Neuronal stem cell (in vitro differentiated cells): Measurements from ENCODE around the gene C1orf216. TPM values are rescaled to one million over a fixed set of nuclear protein-coding genes. Genes with fewer than 3 reads are reported as not detected.

Experiments used
- DNase-seq: peaks from one replicate; pipeline ENCODE4 v3.0.0-alpha.2; 2013; ENCODE audit warnings: low spot score
- H2AFZ ChIP-seq: one replicate; pipeline ENCODE4 v1.6.1; 2013; ENCODE audit warnings: mild to moderate bottlenecking, low read length, inconsistent platforms
- H2AK5ac ChIP-seq: 2 replicates; pipeline ENCODE4 v1.6.1; 2013; ENCODE audit warnings: low read depth, mild to moderate bottlenecking, inconsistent platforms, low read length, moderate library complexity, mixed read lengths
- H2BK120ac ChIP-seq: 2 replicates; pipeline ENCODE4 v1.6.1; 2013; ENCODE audit warnings: low read depth, mild to moderate bottlenecking, inconsistent platforms, low read length, moderate library complexity, mixed read lengths
- H2BK12ac ChIP-seq: one replicate; pipeline ENCODE4 v1.6.1; 2013; ENCODE audit warnings: low read length, inconsistent platforms
- H2BK15ac ChIP-seq: 2 replicates; pipeline ENCODE4 v1.6.1; 2013; ENCODE audit warnings: mild to moderate bottlenecking, low read length, inconsistent platforms, mixed read lengths
- H2BK5ac ChIP-seq: one replicate; pipeline ENCODE4 v1.6.1; 2013; ENCODE audit warnings: inconsistent platforms, mild to moderate bottlenecking, low read length, moderate library complexity
- H3K14ac ChIP-seq: one replicate; pipeline ENCODE4 v1.6.1; 2013; ENCODE audit warnings: low read length, inconsistent platforms
- H3K18ac ChIP-seq: 2 replicates; pipeline ENCODE4 v1.6.1; 2013; ENCODE audit warnings: low read length, inconsistent platforms
- H3K23ac ChIP-seq: 2 replicates; pipeline ENCODE4 v1.6.1; 2013; ENCODE audit warnings: low read depth, mild to moderate bottlenecking, mixed read lengths, low read length, inconsistent platforms; ENCODE audit not compliant: poor library complexity
- H3K27ac ChIP-seq: replicated peaks from 3 replicates; pipeline ENCODE4 v1.5.1; 2013; ENCODE audit warnings: low read length, inconsistent platforms
- H3K27me3 ChIP-seq, 3 experiments: 2 replicates each; pipeline ENCODE4 v1.6.1; 2013; ENCODE audit warnings: low read length in 3 of 3, mild to moderate bottlenecking in 2 of 3, inconsistent platforms in 1 of 3, low read depth in 1 of 3, mixed read lengths in 1 of 3, moderate library complexity in 1 of 3; ENCODE audit not compliant: control insufficient read depth in 3 of 3, insufficient read depth in 3 of 3
- H3K36me3 ChIP-seq, 2 donors: replicated peaks in 1 of 2; 2 replicates each; pipeline ENCODE4 v1.6.1; 2013; ENCODE audit warnings: low read length in 2 of 2; ENCODE audit not compliant: control insufficient read depth in 2 of 2, insufficient read depth in 2 of 2
- H3K4ac ChIP-seq: 2 replicates; pipeline ENCODE4 v1.6.1; 2013; ENCODE audit warnings: inconsistent platforms, mild to moderate bottlenecking, low read length, moderate library complexity
- H3K4me1 ChIP-seq, 2 donors: 1 replicate in 1 of 2; 2 replicates in 1 of 2; pipeline ENCODE4 v1.6.1; 2013; ENCODE audit warnings: low read length in 2 of 2, low read depth in 1 of 2; ENCODE audit not compliant: control insufficient read depth in 2 of 2, insufficient read depth in 1 of 2
- H3K4me2 ChIP-seq: one replicate; pipeline ENCODE4 v1.6.1; 2013; ENCODE audit warnings: mild to moderate bottlenecking, low read length, inconsistent platforms; ENCODE audit not compliant: insufficient read depth, poor library complexity, severe bottlenecking
- H3K4me3 ChIP-seq, 2 donors: 2 replicates each; pipeline ENCODE4 v1.5.1; 2013; ENCODE audit warnings: low read length in 2 of 2, mild to moderate bottlenecking in 2 of 2, inconsistent platforms in 1 of 2, moderate library complexity in 1 of 2
- H3K79me1 ChIP-seq: one replicate; pipeline ENCODE4 v1.6.1; 2013; ENCODE audit warnings: low read depth, mild to moderate bottlenecking, inconsistent platforms, low read length, moderate library complexity
- H3K9ac ChIP-seq: one replicate; pipeline ENCODE4 v1.6.1; 2013; ENCODE audit warnings: mild to moderate bottlenecking, low read depth, low read length, inconsistent platforms; ENCODE audit not compliant: poor library complexity
- H3K9me3 ChIP-seq, 2 donors: replicated peaks in 1 of 2; 2 replicates each; pipeline versions ENCODE3 to v1.6.1; 2013; ENCODE audit warnings: low read length in 2 of 2, mild to moderate bottlenecking in 2 of 2, inconsistent platforms in 1 of 2, low read depth in 1 of 2, mixed read lengths in 1 of 2, moderate library complexity in 1 of 2; ENCODE audit not compliant: control insufficient read depth in 2 of 2, insufficient read depth in 1 of 2
- H4K8ac ChIP-seq: one replicate; pipeline ENCODE4 v1.6.1; 2013; ENCODE audit warnings: low read depth, mild to moderate bottlenecking, inconsistent platforms, low read length, moderate library complexity
- H4K91ac ChIP-seq: one replicate; pipeline ENCODE4 v1.6.1; 2013; ENCODE audit warnings: low read length, low read depth, mild to moderate bottlenecking, inconsistent platforms; ENCODE audit not compliant: poor library complexity
- WGBS, 2 donors: extraction: QIAGEN DNeasy Blood & Tissue Kit; methylation state at CpG; one replicate each; pipeline ENCODE4 v1.1.7; 2013; ENCODE audit warnings: missing lambda C conversion rate in 2 of 2, mixed read lengths in 1 of 2; ENCODE audit not compliant: insufficient read length in 2 of 2, insufficient replicate concordance in 1 of 2; ENCODE audit errors: extremely low coverage in 2 of 2; 5-methylcytosine and 5-hydroxymethylcytosine counted together
- polyA plus RNA-seq, 2 experiments: library from polyadenylated mRNA; stranded (reverse); fragments of 200-250 nt; gene quantifications; one replicate each; pipeline ENCODE4 v1.2.3, GENCODE V29; 2013

Gene C1orf216, protein sequence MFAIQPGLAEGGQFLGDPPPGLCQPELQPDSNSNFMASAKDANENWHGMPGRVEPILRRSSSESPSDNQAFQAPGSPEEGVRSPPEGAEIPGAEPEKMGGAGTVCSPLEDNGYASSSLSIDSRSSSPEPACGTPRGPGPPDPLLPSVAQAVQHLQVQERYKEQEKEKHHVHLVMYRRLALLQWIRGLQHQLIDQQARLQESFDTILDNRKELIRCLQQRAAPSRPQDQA
- 3.2 TPM for polyA plus RNA-seq (2013, experiment 1 of 2)
- polyA plus RNA-seq (2013, experiment 2 of 2), result 3.1 TPM

DNA sequence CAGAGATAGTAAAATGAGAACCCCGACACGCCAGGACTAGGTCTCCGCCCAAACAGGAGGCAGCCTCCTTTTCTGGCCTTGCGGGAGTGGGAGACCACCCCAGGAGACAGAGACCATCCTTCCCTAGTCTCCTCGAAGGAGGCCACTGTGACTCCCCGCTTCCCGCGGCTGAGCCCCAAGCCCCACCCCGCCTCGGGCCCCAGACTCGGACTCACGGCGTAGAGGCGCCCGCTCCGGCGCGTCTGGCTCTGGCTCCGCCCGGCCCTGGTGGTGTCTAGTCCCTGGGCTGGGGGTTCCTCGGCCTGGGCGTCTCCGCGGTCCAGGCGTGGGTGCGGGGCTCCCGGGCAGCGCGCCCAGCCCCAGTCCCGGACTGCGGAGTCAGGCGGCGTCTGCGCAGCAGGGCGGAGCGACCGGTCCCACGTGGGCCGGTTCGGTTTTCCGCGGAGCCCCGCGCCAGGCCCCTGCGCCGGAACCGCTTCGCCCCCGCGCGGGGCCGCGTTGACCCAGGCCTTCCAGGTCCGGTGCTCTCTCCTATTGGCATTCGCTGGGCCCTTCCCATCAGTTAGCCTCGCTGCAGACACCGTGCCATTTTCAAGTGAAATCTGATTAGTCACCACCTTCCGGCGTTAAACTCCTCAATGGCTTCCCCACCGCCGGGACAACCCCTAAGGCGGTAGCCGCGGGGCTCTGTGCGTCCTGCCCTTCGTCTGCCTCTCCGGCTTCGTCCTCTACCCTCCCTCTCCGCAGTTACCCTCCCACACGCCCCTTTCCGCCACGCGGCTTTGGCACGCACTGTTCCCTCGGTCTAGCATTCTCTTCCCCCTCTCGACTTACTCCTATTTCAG is at the start of gene C1orf216:
Gene C1orf216 (minus strand): TSS at position 393 of the 845 bp plus-strand sequence. CDS start 2,563 bp downstream, outside the sequence.
- no peak for DNase-seq
- Histone ChIP-seq H3K4ac (no peak within 1 kb of the TSS), H2BK120ac (no peak within 1 kb of the TSS), H3K14ac (peak within 1 kb of the TSS; percentile 10), H3K36me3 (peaks cover 10 to 21% of the 10 kb centered on the region in 2 donors), H3K23ac (peak within 1 kb of the TSS; percentile 87), H3K27me3 (no peaks in the 10 kb centered on the region), H2BK5ac (peak within 1 kb of the TSS; percentile 8), H3K9me3 (no peaks in the 10 kb centered on the region), H2BK15ac (peak within 1 kb of the TSS; percentile 55), H3K4me2 (peak within 1 kb of the TSS; percentile 87), H4K91ac (no peak within 1 kb of the TSS), H3K27ac (no peak within 1 kb of the TSS), H3K18ac (peak within 1 kb of the TSS; percentile 91), H3K4me1 (peaks cover 0 to 10% of the 10 kb centered on the region in 2 donors), H3K79me1 (no peaks in the 10 kb centered on the region), H3K9ac (peak within 1 kb of the TSS; percentile 68), H2AK5ac (no peak within 1 kb of the TSS), H3K4me3 (peak within 1 kb of the TSS in 1 of 2 donors; percentile 80), H2BK12ac (no peak within 1 kb of the TSS), H4K8ac (no peak within 1 kb of the TSS), H2AFZ (no peak within 1 kb of the TSS)
- no CpG with 5 or more reads among the region's 76 CpGs for WGBS, 2 donors

DNA sequence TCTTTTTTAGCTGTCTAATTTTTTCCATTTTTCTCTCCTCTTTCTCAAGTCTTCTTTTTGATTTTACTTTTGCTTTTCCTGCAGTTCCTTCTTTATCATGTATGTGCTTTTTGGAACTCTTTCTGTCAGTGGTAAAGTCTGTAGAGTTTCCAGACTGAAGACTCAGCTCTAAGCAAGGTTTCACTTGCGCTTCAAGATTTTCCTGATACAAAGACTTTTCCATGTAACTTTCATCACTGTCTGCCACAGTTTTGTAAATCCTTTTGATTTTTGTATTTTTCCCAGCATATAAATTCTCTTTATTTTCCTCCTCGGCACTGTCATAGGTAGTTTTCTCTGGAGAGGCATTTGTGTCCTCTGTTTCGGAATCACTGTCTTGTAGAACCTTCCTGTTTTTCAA is 45.6 kb upstream of the C1orf216 start:
- no peak overlapping the region for H3K4me3 ChIP-seq
- H3K79me1 ChIP-seq, result peaks cover 5% of the 10 kb centered on the region
- no peak overlapping the region for H3K23ac ChIP-seq
- no peak overlapping the region for H2BK120ac ChIP-seq
- H3K18ac ChIP-seq, result no peak overlapping the region
- no peak overlapping the region for H2BK15ac ChIP-seq
- H3K9me3 ChIP-seq, result no peaks in the 10 kb centered on the region
- WGBS, 2 donors, result no CpG with 5 or more reads among the region's 3 CpGs
- no peak overlapping the region for H2AFZ ChIP-seq
- peaks cover 10 to 79% of the 10 kb centered on the region in 2 donors for H3K36me3 ChIP-seq
- H3K14ac ChIP-seq, result no peak overlapping the region
- H3K27me3 ChIP-seq, result no peaks in the 10 kb centered on the region
- no peak overlapping the region for H4K8ac ChIP-seq
- no peak overlapping the region for H2BK5ac ChIP-seq
- no peak overlapping the region for H2BK12ac ChIP-seq
- H3K4ac ChIP-seq, result no peak overlapping the region
- H3K4me2 ChIP-seq, result no peak overlapping the region
- no peak overlapping the region for H3K27ac ChIP-seq
- peaks cover 2 to 3% of the 10 kb centered on the region in 2 donors for H3K4me1 ChIP-seq
- no peak overlapping the region for H4K91ac ChIP-seq
- DNase-seq, result no peak
- no peak overlapping the region for H3K9ac ChIP-seq
- H2AK5ac ChIP-seq, result no peak overlapping the region

DNA sequence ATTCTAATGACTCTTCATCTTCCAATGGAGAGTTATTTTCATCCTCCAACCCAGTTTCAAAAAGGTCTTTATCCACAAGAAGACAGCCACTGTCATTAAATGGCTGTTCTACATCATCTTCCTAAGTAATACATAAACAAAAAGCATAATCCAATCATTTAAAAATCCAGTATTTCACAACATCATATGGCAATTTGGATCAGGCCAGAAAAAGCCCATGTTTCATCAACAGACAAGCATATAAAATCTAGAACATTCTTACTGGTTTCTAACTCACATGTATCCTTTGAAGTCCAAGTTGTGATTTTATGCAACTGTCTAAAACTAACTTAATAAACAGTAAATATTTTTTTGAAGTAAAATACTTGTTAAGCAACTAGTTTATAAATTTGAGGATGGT is 44.5 kb upstream of the C1orf216 start:
- H3K4me2 ChIP-seq, result no peak overlapping the region
- H3K4me1 ChIP-seq, result no peaks in the 10 kb centered on the region
- H3K79me1 ChIP-seq, result peaks cover 2% of the 10 kb centered on the region
- H3K27ac ChIP-seq, result no peak overlapping the region
- no peak overlapping the region for H2BK12ac ChIP-seq
- no peak overlapping the region for H3K23ac ChIP-seq
- H3K9me3 ChIP-seq, result no peaks in the 10 kb centered on the region
- no peak for DNase-seq
- H2BK5ac ChIP-seq, result no peak overlapping the region
- H3K27me3 ChIP-seq, result no peaks in the 10 kb centered on the region
- no peak overlapping the region for H3K14ac ChIP-seq
- no peak overlapping the region for H3K4me3 ChIP-seq
- H3K18ac ChIP-seq, result no peak overlapping the region
- no peak overlapping the region for H2AK5ac ChIP-seq
- no peak overlapping the region for H2AFZ ChIP-seq
- H4K91ac ChIP-seq, result no peak overlapping the region
- no peak overlapping the region for H3K9ac ChIP-seq
- no peak overlapping the region for H2BK120ac ChIP-seq
- H2BK15ac ChIP-seq, result no peak overlapping the region
- no peak overlapping the region for H4K8ac ChIP-seq
- H3K36me3 ChIP-seq, result peaks cover 13 to 90% of the 10 kb centered on the region in 2 donors
- H3K4ac ChIP-seq, result no peak overlapping the region

DNA sequence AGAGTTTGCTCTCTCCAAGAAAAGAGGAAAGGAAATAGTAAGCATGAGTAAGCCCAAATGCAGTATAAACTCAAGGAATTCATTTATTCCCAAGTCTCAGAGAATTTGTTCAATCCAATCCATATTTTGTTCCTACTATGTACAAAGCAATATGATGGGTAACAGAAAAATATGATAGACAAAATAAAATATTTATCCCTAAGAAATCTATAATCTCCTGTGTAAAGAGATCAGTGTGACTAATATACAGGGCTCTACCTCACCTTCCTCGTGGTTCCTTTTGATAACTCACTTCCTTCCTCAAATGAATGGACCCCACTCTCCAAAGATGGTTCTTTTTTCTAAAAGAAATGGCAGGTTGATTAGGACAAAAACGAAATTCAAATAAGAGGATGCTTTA is 43.5 kb upstream of the C1orf216 start:
- no peak overlapping the region for H2BK5ac ChIP-seq

More for the DNA sequence above, 43.5 kb upstream of the C1orf216 start:
- H3K36me3 ChIP-seq, result peaks cover 13 to 92% of the 10 kb centered on the region in 2 donors
- H3K4me2 ChIP-seq, result no peak overlapping the region
- no peak overlapping the region for H2BK12ac ChIP-seq
- no peaks in the 10 kb centered on the region for H3K9me3 ChIP-seq
- H3K4me1 ChIP-seq, result no peaks in the 10 kb centered on the region
- H3K27me3 ChIP-seq, result no peaks in the 10 kb centered on the region
- H3K9ac ChIP-seq, result no peak overlapping the region
- no peak overlapping the region for H3K23ac ChIP-seq
- H3K14ac ChIP-seq, result no peak overlapping the region
- no peak overlapping the region for H3K18ac ChIP-seq
- no peak overlapping the region for H3K4ac ChIP-seq
- no peak for DNase-seq
- H4K8ac ChIP-seq, result no peak overlapping the region
- H4K91ac ChIP-seq, result no peak overlapping the region
- no peak overlapping the region for H2BK15ac ChIP-seq
- no peak overlapping the region for H3K4me3 ChIP-seq
- H3K79me1 ChIP-seq, result peaks cover 2% of the 10 kb centered on the region
- H2AK5ac ChIP-seq, result no peak overlapping the region
- WGBS, 2 donors, result no CpG with 5 or more reads among the region's 2 CpGs
- no peak overlapping the region for H3K27ac ChIP-seq
- no peak overlapping the region for H2BK120ac ChIP-seq
- H2AFZ ChIP-seq, result no peak overlapping the region
